SK-N-SH (cell line): ENCODE measurements around the gene GRIP1. TPM values are rescaled to one million over a fixed set of nuclear protein-coding genes. Genes with fewer than 3 reads are reported as not detected.

Source experiments
- CTCF ChIA-PET: fragments of 300-600, 350-600 bp; formaldehyde crosslinking; extraction: SDS; loops from one replicate; lab custom pipeline; 2021; lab: Yijun Ruan, JAX
- POLR2A ChIA-PET: fragments of 350-600 bp; sonication (Branson Sonifier 250); formaldehyde crosslinking; extraction: SDS; loops from one replicate; lab custom pipeline; 2020; ENCODE audit warnings: antibody characterized with exemption, inconsistent platforms; lab: Yijun Ruan, JAX
- DNase-seq: peaks from one replicate; pipeline ENCODE4 v3.0.0; 2012
- H2AFZ ChIP-seq: fragments of 200-600 bp; sonication (generic); 2 replicates; pipeline ENCODE4 v1.8.1; 2016; ENCODE audit warnings: antibody characterized with exemption, mild to moderate bottlenecking, low read depth
- H3F3A ChIP-seq: fragments of 200-600 bp; sonication (generic); replicated peaks from 2 replicates; pipeline ENCODE3; 2016; ENCODE audit warnings: antibody characterized with exemption, mild to moderate bottlenecking; ENCODE audit not compliant: insufficient read depth
- H3K27ac ChIP-seq, 2 experiments: fragments of 200-500 bp in 1 of 2; fragments of 200-600 bp in 1 of 2; sonication (Bioruptor generic) in 1 of 2; sonication (generic), shearing (Covaris generic) in 1 of 2; 2 replicates each; pipeline versions ENCODE4 v1.5.1 to v1.6.1; 2014 to 2016; ENCODE audit warnings: low read depth in 2 of 2, inconsistent platforms in 1 of 2, low read length in 1 of 2, mild to moderate bottlenecking in 1 of 2, mixed read lengths in 1 of 2
- H3K27me3 ChIP-seq: fragments of 200-600 bp; sonication (generic), shearing (Covaris generic); 2 replicates; pipeline ENCODE4 v1.6.1; 2016; ENCODE audit warnings: mixed run types; ENCODE audit not compliant: insufficient read depth
- H3K36me3 ChIP-seq, 2 experiments: fragments of 200-500 bp in 1 of 2; fragments of 200-600 bp in 1 of 2; sonication (Bioruptor generic) in 1 of 2; sonication (generic) in 1 of 2; replicated peaks in 1 of 2; 2 replicates each; pipeline versions ENCODE3 to v1.5.1; 2014 to 2016; ENCODE audit warnings: low read length in 1 of 2, mild to moderate bottlenecking in 1 of 2; ENCODE audit not compliant: insufficient read depth in 2 of 2, control insufficient read depth in 1 of 2
- H3K4me1 ChIP-seq, 2 experiments: fragments of 200-500 bp in 1 of 2; fragments of 200-600 bp in 1 of 2; sonication (Bioruptor generic) in 1 of 2; sonication (generic), shearing (Covaris generic) in 1 of 2; 2 replicates each; pipeline versions ENCODE4 v1.5.1 to v1.6.1; 2014 to 2016; ENCODE audit warnings: low read depth in 1 of 2, low read length in 1 of 2, mixed run types in 1 of 2; ENCODE audit not compliant: insufficient read depth in 2 of 2, control insufficient read depth in 1 of 2
- H3K4me2 ChIP-seq: fragments of 200-600 bp; sonication (generic), shearing (Covaris generic); 2 replicates; pipeline ENCODE4 v1.6.1; 2017; ENCODE audit warnings: mixed run types
- H3K4me3 ChIP-seq, 2 experiments: fragments of 200-500 bp in 1 of 2; fragments of 200-600 bp in 1 of 2; sonication (Bioruptor generic) in 1 of 2; sonication (generic), shearing (Covaris generic) in 1 of 2; 2 replicates each; pipeline versions ENCODE4 v1.5.1 to v1.8.1; 2014 to 2016; ENCODE audit warnings: low read depth in 2 of 2, inconsistent platforms in 1 of 2, low read length in 1 of 2, mild to moderate bottlenecking in 1 of 2, mixed read lengths in 1 of 2, moderate library complexity in 1 of 2
- H3K79me2 ChIP-seq: fragments of 200-600 bp; sonication (generic); 2 replicates; pipeline ENCODE4 v1.8.1; 2017; ENCODE audit warnings: mild to moderate bottlenecking; ENCODE audit not compliant: insufficient read depth
- H3K9ac ChIP-seq: fragments of 200-600 bp; sonication (generic); 2 replicates; pipeline ENCODE4 v1.6.1; 2017; ENCODE audit warnings: mixed run types
- H3K9me2 ChIP-seq: fragments of 200-600 bp; sonication (generic); 2 replicates; pipeline ENCODE4 v1.6.1; 2017; ENCODE audit warnings: mixed run types
- H3K9me3 ChIP-seq: fragments of 200-600 bp; sonication (generic); 2 replicates; pipeline ENCODE4 v1.6.1; 2017; ENCODE audit warnings: mixed run types, mild to moderate bottlenecking, moderate library complexity
- H4K20me1 ChIP-seq: fragments of 200-600 bp; sonication (generic); 2 replicates; pipeline ENCODE4 v1.6.1; 2017; ENCODE audit warnings: mild to moderate bottlenecking, mixed run types; ENCODE audit not compliant: insufficient read depth
- CHD2 ChIP-seq: fragments of 150-350 bp; IDR thresholded peaks from 2 replicates; pipeline ENCODE4 v1.6.1; 2018; ENCODE audit warnings: low read length; ENCODE audit not compliant: partially characterized antibody
- EP300 ChIP-seq, 2 experiments: IDR thresholded peaks; 2 replicates each; pipeline versions ENCODE4 v1.4.0 to v1.6.1; 2012; ENCODE audit warnings: borderline replicate concordance in 1 of 2, low read depth in 1 of 2, low read length in 1 of 2
- GATA2 ChIP-seq: sonication (generic); formaldehyde crosslinking; IDR thresholded peaks from 2 replicates; pipeline ENCODE4 v1.5.0; 2020; ENCODE audit warnings: mild to moderate bottlenecking, missing genetic modification reagents
- JUND ChIP-seq: IDR thresholded peaks from 2 replicates; pipeline ENCODE4 v1.4.0; 2012
- MXI1 ChIP-seq: IDR thresholded peaks from 2 replicates; pipeline ENCODE4 v1.6.1; 2012; ENCODE audit warnings: mild to moderate bottlenecking, low read depth, low read length, improper control_type of control experiment
- NFIC ChIP-seq: IDR thresholded peaks from 2 replicates; pipeline ENCODE4 v1.4.0; 2012; ENCODE audit warnings: borderline replicate concordance
- RCOR1 ChIP-seq: fragments of 150-350 bp; IDR thresholded peaks from 2 replicates; pipeline ENCODE4 v1.6.1; 2017; ENCODE audit warnings: antibody characterized with exemption, low read length
- RXRA ChIP-seq: IDR thresholded peaks from 2 replicates; pipeline ENCODE4 v1.4.0; 2012; ENCODE audit warnings: low read depth, mild to moderate bottlenecking, borderline replicate concordance
- TAF1 ChIP-seq: IDR thresholded peaks from 2 replicates; pipeline ENCODE4 v1.6.1; 2012; ENCODE audit warnings: low read depth, mild to moderate bottlenecking, low read length, moderate library complexity, borderline replicate concordance
- WGBS: methylation state at CpG from one replicate; pipeline ENCODE4 v1.1.6; 2017; ENCODE audit warnings: low lambda C conversion rate; 5-methylcytosine and 5-hydroxymethylcytosine counted together
- polyA plus RNA-seq, 3 experiments: library from polyadenylated mRNA; depleted of rRNA; stranded (reverse); fragments of >200 nt; gene quantifications; 2 replicates each; pipeline ENCODE4 v1.2.3, GENCODE V29; 2012
- TF ChIP-seq, protein P1 (sequence below): IDR thresholded peaks from 2 replicates; pipeline ENCODE4 v1.4.0; 2012; ENCODE audit warnings: low read depth, borderline replicate concordance

GRIP1 gene
- polyA plus RNA-seq, 1 of the 3 experiments (the other 2 are of a cell fraction), result 0.07 TPM

- CTCF ChIA-PET, result interaction anchor here (0.9 to 2.1 kb wide), 5 partner anchors 17 to 318 kb away, joined by 3 to 10 read pairs (median 4); no protein-coding TSS in a partner anchor
- Histone ChIP-seq H2AFZ (no peak overlapping the region), H3K9ac (no peak overlapping the region), H3K27me3 (no peaks in the 10 kb centered on the region; the same call in 1 of the 2 replicates), H3F3A (no peaks in the 10 kb centered on the region), H3K4me2 (no peak overlapping the region), H3K27ac (peak overlapping the region in 1 of 2 experiments; percentile 58; a peak in 2 of 4 replicates), H4K20me1 (no peaks in the 10 kb centered on the region), H3K4me3 (no peak overlapping the region)
- DNase-seq, result peak; percentile 22
- no peak for TF ChIP-seq RXRA
- no peak for TF ChIP-seq JUND
- peak in 1 of 2 experiments; percentile 39; a peak in 1 of 4 replicates for TF ChIP-seq EP300 (IDR thresholded peaks at IDR 0.05; ENCODE audit: borderline replicate concordance in 1 of 2, low read depth in 1 of 2, low read length in 1 of 2)
- peak; percentile 68 for TF ChIP-seq GATA2
- TF ChIP-seq, all 33 proteins: peak for 2
- Histone ChIP-seq H3K9me3 (no peaks in the 10 kb centered on the region), H3K79me2 (no peaks in the 10 kb centered on the region), H3K9me2 (no peaks in the 10 kb centered on the region), H3K36me3 (no peaks in the 10 kb centered on the region), H3K4me1 (peaks cover 0 to 10% of the 10 kb centered on the region in 2 experiments; a peak in 2 of 4 replicates)
- POLR2A ChIA-PET, result no interaction called here
- 46% methylated on average over 1 of the region's 1 CpG for WGBS
These were observed 303.3 kb downstream of the GRIP1 start for GRCh38 chr12:66375560-66375959.

DNA sequence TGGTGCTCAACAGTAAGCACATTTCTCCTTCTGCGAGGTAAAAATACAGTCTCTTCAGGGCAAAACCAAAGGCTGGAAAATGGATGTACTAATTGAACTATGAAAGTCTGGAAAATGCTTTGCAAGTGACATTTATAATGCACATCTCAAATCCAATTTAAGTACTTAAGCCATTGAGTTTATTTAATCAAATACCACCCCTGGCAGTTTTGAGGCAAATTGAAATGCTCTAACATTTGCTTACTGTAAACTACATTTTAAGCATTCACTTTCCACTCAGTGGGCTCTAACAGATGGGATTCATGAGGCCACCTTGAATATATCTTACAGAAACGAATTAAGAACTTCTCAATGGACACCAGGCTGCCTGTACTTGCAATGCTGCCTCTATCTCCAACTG lies 306.9 kb downstream of the GRIP1 start:
- DNase-seq, result peak; percentile 63
- Histone ChIP-seq H3K4me3 (peak overlapping the region in 1 of 2 experiments; percentile 24; a peak in 1 of 4 replicates), H3K27ac (peak overlapping the region in 1 of 2 experiments; percentile 88; a peak in 2 of 4 replicates)

More for the DNA sequence above, 306.9 kb downstream of the GRIP1 start:
- H3K36me3 ChIP-seq, result no peaks in the 10 kb centered on the region
- no peak overlapping the region for H3K9ac ChIP-seq
- no peaks in the 10 kb centered on the region; the same call in 1 of the 2 replicates for H3K27me3 ChIP-seq
- H3K9me3 ChIP-seq, result no peaks in the 10 kb centered on the region
- no peak overlapping the region for H3K4me2 ChIP-seq
- H3F3A ChIP-seq, result no peaks in the 10 kb centered on the region
- no peaks in the 10 kb centered on the region for H3K9me2 ChIP-seq
- H3K79me2 ChIP-seq, result no peaks in the 10 kb centered on the region
- peaks cover 0 to 24% of the 10 kb centered on the region in 2 experiments; a peak in 2 of 4 replicates for H3K4me1 ChIP-seq
- H4K20me1 ChIP-seq, result no peaks in the 10 kb centered on the region
- WGBS, result 13% methylated on average over 2 of the region's 2 CpGs
- TF ChIP-seq MXI1 (peak; percentile 41; the same call in 1 of the 2 replicates), RCOR1 (peak; percentile 81), CHD2 (peak; percentile 63), GATA2 (0 out of 2 replicates have a peak, but pooled peaks have one; percentile 37), EP300 (IDR thresholded peaks at IDR 0.05; ENCODE audit: borderline replicate concordance in 1 of 2, low read depth in 1 of 2, low read length in 1 of 2) (peak in 1 of 2 experiments; percentile 86; a peak in 2 of 4 replicates), NFIC (no peak), TAF1 (no peak)
- TF ChIP-seq, protein P1, sequence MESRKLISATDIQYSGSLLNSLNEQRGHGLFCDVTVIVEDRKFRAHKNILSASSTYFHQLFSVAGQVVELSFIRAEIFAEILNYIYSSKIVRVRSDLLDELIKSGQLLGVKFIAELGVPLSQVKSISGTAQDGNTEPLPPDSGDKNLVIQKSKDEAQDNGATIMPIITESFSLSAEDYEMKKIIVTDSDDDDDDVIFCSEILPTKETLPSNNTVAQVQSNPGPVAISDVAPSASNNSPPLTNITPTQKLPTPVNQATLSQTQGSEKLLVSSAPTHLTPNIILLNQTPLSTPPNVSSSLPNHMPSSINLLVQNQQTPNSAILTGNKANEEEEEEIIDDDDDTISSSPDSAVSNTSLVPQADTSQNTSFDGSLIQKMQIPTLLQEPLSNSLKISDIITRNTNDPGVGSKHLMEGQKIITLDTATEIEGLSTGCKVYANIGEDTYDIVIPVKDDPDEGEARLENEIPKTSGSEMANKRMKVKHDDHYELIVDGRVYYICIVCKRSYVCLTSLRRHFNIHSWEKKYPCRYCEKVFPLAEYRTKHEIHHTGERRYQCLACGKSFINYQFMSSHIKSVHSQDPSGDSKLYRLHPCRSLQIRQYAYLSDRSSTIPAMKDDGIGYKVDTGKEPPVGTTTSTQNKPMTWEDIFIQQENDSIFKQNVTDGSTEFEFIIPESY, result no peak
- ChIA-PET POLR2A (no interaction called here), CTCF (interaction anchor here (1.0 to 2.7 kb wide), 5 partner anchors 9 to 37 kb away, joined by 3 to 15 read pairs (median 5); no protein-coding TSS in a partner anchor)
- H2AFZ ChIP-seq, result no peak overlapping the region
